Measurements from ENCODE around the gene RAB20.

Gene RAB20

GRCh38 chr13:110528371-110528770, 33.2 kb downstream of the RAB20 start:
- DNase-seq: no peak

DNA sequence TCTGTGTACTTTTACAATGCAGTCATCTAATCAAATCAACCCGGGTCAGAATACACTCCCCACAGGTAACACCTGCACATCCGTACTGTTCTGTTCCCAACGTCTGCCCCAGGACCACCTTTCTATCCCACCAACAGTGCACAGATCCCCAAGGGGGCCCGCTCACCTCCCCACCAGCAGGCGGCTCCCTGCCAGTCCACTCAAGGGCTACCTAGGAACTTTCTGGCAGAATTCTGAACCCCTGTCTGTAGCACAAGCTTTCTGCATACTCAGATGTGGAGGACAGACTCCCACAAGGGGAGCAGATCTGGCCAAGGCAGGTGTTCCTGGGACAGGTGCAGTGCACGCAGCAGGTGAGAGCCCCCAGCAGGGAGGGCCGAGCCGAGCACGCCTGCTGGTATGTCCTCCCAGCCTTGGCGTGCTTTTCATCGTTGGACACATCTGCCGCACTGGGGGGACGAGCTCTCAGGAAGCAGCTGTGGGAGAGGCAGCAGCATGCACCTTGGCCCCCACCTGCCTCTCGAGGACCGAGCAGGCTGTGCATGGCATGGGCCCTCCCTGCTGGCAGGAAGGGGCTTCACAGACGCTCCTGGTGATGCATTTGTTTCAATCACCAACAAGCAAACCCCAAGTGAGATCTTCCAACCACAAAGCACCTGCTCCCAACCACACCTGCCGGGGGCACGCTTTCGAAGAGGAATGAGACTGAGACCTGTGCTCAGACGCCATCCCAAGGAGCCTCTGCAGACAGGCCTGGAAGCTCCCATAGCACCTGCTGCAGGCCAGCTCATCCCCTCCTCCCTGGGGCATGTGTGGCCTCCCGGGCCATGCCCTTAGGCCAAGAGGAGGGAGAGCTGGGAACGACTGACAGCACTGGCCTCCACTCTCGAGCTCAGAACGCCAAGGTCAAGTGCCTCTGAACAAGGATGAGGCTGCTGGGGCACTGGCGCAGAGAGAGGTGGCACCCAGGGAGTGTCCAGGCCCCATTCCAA, 35.9 kb downstream of the RAB20 start:
- DNase-seq: no peak

- no peak for DNase-seq
Observed at GRCh38 chr13:110524541-110525257, 36.8 kb downstream of the RAB20 start.

DNA sequence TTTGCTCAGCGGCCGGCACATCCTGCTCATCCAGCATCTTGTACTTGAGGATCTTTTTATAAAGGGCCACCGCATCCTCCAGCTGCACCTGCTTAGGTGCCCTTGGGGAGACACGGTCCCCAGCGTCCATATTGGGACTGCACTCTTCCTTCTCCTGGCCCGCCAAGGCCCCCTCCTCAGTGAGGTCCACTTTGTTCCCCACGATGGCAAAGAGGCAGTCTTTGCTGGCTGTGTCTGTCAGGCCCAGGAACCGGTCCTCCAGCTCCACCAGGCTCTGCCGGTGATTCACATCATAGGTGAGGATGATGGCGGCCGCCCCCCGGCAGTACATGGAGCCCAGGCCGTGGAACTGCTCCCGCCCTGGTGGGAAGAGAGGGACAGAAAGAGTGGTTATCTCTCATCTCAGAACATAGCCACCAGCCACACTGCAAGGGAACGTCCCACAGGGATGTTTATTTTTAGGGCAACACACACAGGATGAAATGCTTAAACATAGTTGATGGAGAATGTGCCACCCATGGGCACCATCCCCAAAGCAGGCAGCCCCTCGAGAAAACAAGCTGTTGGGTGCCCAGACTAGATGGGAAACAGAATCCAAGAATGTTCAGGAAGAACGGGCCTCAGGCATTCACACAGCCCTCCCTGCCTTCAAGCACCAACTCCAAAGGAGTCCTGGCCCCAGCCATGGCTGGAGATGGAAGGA, 37.5 kb downstream of the RAB20 start:
- no peak for DNase-seq

DNA sequence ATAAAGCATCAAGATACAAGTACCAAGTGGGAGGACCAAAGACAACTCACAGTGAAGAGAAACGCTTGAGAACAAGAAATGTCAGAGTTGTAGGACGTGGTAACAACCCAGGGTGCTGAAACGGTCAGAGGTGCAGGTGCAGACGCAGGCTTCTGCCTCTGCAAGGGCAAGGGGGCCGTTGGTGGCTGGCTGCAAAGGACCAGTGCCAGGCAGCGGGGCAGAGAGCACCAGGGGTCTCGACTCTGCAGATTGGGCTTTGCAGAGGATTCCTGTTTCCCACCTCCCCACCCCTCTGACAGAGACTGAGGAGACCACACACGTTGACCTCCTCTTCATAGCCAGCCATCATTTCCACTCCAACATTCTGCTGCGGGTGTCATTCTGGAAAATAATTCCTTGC, 38.3 kb downstream of the RAB20 start:
- DNase-seq: no peak

DNA sequence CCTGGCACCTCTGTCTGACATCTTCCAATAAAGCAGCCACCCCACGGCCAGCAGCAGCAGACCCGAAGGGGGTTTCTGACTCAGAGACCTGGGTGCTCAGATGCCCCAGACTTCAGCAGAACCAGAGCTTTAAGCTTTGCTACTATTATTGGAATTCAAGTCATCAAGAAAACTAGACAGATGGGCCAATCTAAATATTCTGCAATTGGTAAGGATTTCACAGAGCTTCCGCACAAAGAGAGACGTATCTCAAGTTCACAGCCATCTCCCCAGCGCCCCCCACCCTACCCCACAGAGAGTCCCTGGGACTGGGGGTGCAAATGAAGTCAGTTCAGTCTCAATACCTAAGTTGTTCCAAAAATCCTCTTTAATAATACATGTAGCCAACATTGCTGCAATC, 38.8 kb downstream of the RAB20 start:
- no peak for DNase-seq

- no peak for DNase-seq
Observed at GRCh38 chr13:110521946-110522345, 39.6 kb downstream of the RAB20 start.

DNA sequence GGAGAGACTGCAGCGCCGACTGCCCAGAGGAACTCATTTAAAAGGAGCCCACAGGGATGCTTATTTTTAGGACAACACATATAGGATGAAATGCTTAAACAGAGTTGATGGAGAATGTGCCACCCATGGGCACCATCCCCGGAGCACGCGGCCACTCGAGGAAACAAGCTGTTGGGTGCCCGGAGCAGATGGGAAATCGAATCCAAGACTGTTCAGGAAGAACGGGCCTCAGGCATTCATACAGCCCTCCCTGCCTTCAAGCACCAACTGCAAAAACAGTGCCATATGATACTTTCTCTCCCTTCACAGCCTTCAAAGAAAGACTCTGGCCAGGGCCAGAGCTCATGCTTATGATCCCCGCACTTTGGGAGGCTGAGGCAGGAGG, 40.2 kb downstream of the RAB20 start:
- no peak for DNase-seq

GRCh38 chr13:110520431-110521295, 40.9 kb downstream of the RAB20 start:
- peak; percentile 72 for DNase-seq

DNA sequence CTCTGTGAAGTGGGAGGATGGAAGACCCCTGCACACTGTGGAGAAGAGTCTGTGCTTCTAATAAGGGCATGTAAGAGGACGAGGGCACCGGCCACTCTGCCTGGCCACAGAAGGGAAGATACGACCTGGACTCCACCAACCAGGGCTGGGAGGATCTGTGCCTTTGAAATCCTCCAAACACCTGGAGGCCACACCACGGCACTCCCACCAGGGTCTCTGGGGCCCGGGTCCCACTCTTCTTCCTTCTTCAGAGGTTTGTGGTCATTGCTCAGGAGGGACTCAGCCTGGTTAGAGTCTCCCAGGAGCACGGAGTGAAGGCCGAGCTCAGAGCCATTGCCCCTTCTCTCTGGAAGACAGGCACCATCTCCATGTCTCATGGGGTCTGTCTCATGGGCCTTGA, 42.0 kb downstream of the RAB20 start:
- DNase-seq: no peak

GRCh38 chr13:110519046-110519445, 42.5 kb downstream of the RAB20 start:
- DNase-seq: no peak

DNA sequence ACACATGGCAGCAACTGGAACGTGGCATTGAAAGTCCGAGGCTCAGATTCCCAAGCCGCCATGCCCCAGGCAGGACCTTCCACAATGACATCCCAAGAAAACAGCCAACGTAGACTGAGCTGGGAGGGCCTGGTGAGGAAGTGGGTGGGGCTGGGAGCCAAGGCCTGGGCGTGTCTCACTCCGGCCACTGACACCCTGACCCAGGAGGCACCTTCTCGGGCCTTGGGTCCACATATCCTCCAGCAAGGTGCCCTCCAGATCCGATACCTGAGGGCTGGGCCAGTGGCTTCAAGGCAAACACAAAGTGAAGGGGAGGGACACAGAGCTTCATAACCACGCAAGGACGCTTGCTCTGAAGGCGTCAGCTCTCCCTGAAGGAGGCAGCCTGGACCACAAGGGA, 43.0 kb downstream of the RAB20 start:
- DNase-seq: no peak

DNA sequence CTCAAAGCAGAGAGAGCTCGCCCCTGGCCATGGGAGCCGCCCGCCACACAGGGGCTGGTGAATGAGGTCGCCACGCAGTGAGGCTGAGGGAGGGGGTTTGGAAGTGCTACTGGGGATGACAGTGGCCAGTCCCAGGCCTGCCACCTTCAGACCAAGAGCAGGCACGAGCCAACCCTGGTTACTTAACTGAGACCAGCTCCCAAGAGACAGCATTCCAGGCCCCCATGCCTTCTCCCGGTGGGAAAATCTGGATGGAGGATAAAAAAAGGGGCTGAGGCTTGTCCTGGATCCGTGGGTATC, 43.3 kb downstream of the RAB20 start:
- DNase-seq: no peak

DNA sequence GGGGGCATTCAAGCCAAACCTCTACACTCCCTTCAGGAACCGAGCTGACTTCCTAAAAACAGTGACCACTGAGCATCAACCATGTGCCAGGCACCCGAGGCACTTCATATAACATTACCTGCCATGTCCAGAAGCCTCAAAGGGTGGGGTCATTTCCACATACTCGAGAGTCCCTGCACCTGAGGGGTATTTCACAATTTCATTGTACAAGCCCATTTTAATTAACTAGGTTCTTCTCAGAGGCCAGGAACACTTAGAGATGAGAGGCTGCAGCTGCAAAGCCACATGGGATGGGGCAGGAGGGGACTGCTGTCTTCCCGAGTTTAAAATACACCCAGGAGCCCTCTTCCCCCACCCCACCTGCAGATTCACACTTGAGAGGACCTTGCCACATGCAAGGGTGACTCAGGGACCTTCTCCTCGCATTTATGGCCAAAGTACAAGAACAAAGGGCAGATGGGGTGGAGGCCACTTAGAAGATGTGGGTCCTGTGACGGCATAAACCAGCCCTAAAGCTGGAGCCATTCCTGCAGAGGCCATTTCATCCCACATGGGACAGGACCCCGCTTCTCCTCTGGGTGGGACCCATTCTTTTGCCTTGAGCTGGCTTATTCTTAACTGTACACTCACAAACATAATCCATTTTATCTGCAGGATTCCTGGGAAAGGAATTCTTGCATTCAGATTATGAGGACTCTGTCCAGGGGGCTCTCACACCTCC, 43.9 kb downstream of the RAB20 start:
- no peak for DNase-seq

DNA sequence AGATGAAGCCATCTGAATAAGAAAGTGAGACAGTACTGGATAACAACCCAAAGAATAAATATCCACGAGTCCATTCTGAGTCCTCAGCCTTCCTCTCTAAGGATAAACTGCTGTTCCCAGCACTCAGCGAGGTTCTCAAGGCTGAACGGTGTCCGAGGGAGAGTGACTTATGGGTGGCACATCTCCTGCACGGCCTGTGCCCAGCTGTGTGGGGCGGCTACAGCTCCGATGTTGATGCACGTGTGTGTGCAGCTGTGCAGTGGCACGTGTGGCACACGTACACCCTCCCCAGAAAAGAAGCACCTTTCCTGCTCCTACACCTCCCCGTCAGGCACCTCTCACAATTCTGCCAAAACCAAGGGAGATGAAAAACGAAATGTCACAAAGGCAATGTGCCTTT, 45.0 kb downstream of the RAB20 start:
- no peak for DNase-seq

DNA sequence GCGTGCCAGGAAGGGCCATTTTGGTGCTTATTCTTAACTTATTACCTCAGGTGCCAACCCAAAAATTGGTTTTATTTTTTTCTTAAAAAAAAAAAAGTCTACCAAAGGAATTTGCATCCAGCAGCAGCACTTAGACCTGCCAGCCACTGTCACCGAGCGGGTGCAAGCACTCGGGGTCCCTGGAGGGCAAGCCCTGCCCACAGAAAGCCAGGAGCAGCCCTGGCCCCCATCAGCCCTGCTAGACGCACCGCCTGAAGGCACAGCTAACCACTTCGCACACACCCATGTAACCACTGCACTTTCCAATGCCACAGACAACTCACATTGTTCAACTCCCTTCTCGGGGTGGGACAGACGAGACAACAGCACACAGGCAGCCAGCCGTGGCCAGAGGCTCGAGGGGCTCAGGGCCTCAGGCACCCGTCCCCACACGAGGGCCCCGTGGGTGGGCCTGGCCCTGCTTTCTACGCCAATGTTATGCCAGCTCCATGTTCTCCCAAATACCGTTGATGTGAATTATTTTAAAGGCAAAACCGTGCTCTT, 49.3 kb downstream of the RAB20 start:
- no peak for DNase-seq

GRCh38 chr13:110511509-110512181, 49.9 kb downstream of the RAB20 start:
- no peak for DNase-seq

- DNase-seq: peak; percentile 53
Observed at GRCh38 chr13:110509971-110510786, 51.3 kb downstream of the RAB20 start.

DNA sequence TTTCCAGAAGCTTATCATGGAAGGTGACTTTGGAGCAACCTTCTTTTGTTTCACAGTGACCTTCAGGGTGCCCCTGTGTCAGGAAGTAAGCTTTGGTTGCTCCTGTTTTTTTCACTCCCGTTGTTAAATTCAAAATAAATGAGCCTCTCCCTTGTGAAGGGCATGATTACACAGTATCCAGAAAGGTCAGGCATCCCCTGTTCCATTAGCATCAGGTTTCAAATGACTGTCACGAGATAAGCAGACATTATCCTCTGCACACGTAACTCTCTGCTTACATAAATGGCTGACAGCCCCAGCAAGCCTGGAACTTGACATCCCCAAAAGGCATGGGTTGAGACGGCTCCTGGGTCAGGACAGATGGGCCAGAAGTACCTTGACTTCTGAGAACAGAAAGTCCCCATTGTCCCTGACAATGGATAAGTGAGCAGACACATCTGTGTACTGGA, 52.0 kb downstream of the RAB20 start:
- no peak for DNase-seq

Measured in femur (tissue), 1 donor.